HepG2 (cell line): ENCODE data around the gene CDK14. TPM values are rescaled to one million over a fixed set of nuclear protein-coding genes. Genes with fewer than 3 reads are reported as not detected.

Source experiments
- ATAC-seq: fragments of 200-7000 bp; cut with Tn5 transposase; 3 replicates; pipeline ENCODE4 v1.9.1; 2020; ENCODE audit warnings: mild to moderate bottlenecking, moderate library complexity
- BruUV-seq: library from RNA; stranded (reverse); fragments of 400-500 nt; replicated peaks from 2 replicates; lab custom pipeline; 2021; lab: Mats Ljungman, UMichigan
- CTCF ChIA-PET: fragments of 300-600 bp; formaldehyde crosslinking; extraction: SDS; loops from one replicate; lab custom pipeline; 2021; ENCODE audit warnings: low total read pairs, inconsistent platforms, low intra/inter-chr PET ratio; lab: Yijun Ruan, JAX
- POLR2A ChIA-PET: fragments of 350-600 bp; sonication (Branson Sonifier 250); formaldehyde crosslinking; loops from one replicate; lab custom pipeline; 2020; ENCODE audit warnings: antibody characterized with exemption, inconsistent platforms; lab: Yijun Ruan, JAX
- DNase-seq: peaks from one replicate; pipeline ENCODE4 v3.0.0-alpha.2; 2015; ENCODE audit warnings: low spot score
- FAIRE-seq: peaks from 3 replicates; lab custom pipeline; 2011; peaks lifted over from hg19 to GRCh38; lab: Jason Lieb, UNC
- H2AFZ ChIP-seq: one replicate; pipeline ENCODE4 v1.6.1; 2011; ENCODE audit warnings: low read length, inconsistent platforms
- H3K27ac ChIP-seq: fragments of 300-600 bp; 3 replicates; pipeline ENCODE4 v1.8.0; 2011; ENCODE audit warnings: mixed run types, mild to moderate bottlenecking, mixed read lengths, low read length, inconsistent platforms; ENCODE audit not compliant: insufficient read depth; ENCODE audit errors: extremely low read length
- H3K27me3 ChIP-seq, 2 experiments: fragments of 200-600 bp in 1 of 2; 2 replicates in 1 of 2; 3 replicates in 1 of 2; pipeline versions ENCODE4 v1.6.0 to v1.8.0; 2011; ENCODE audit warnings: low read length in 2 of 2, mild to moderate bottlenecking in 2 of 2, moderate library complexity in 2 of 2, inconsistent platforms in 1 of 2; ENCODE audit not compliant: insufficient read depth in 2 of 2, control insufficient read depth in 1 of 2
- H3K36me3 ChIP-seq, 2 experiments: fragments of 200-600 bp in 1 of 2; replicated peaks in 1 of 2; 2 replicates in 1 of 2; 3 replicates in 1 of 2; pipeline versions ENCODE4 v1.5.1 to v1.8.0; 2011; ENCODE audit warnings: low read length in 2 of 2, inconsistent platforms in 1 of 2; ENCODE audit not compliant: insufficient read depth in 2 of 2, control insufficient read depth in 1 of 2
- H3K4me1 ChIP-seq: 2 replicates; pipeline ENCODE4 v1.5.1; 2012; ENCODE audit warnings: low read length, inconsistent platforms; ENCODE audit not compliant: insufficient read depth
- H3K4me2 ChIP-seq: 2 replicates; pipeline ENCODE4 v1.6.0; 2011; ENCODE audit warnings: low read depth, low read length, inconsistent platforms
- H3K4me3 ChIP-seq, 3 experiments: fragments of 200-600 bp in 1 of 3; sonication (generic), shearing (Covaris generic) in 1 of 3; replicated peaks in 1 of 3; 2 replicates each; pipeline ENCODE4 v1.5.1; 2011 to 2016; ENCODE audit warnings: low read length in 3 of 3, inconsistent platforms in 2 of 3, low read depth in 2 of 3, mild to moderate bottlenecking in 2 of 3, control low read depth in 1 of 3, mixed read lengths in 1 of 3; ENCODE audit not compliant: insufficient read depth in 1 of 3
- H3K79me2 ChIP-seq: one replicate; pipeline ENCODE4 v1.6.1; 2011; ENCODE audit warnings: low read length, inconsistent platforms; ENCODE audit not compliant: insufficient read depth
- H3K9ac ChIP-seq: 2 replicates; pipeline ENCODE4 v1.6.0; 2011; ENCODE audit warnings: mild to moderate bottlenecking, low read depth, low read length, inconsistent platforms; ENCODE audit not compliant: insufficient read depth
- H3K9me3 ChIP-seq: 2 replicates; pipeline ENCODE4 v1.5.1; 2012; ENCODE audit warnings: mild to moderate bottlenecking, low read length
- H4K20me1 ChIP-seq: 2 replicates; pipeline ENCODE4 v1.6.0; 2011; ENCODE audit warnings: inconsistent platforms, mild to moderate bottlenecking, low read length, moderate library complexity; ENCODE audit not compliant: insufficient read depth
- BCL6 ChIP-seq: IDR thresholded peaks from 2 replicates; pipeline ENCODE4 v1.6.1; 2016; ENCODE audit warnings: missing genetic modification reagents, missing compliant biosample characterization
- EZH2 ChIP-seq: conservative IDR thresholded peaks from 2 replicates; pipeline ENCODE4 v1.6.1; 2012; ENCODE audit warnings: mild to moderate bottlenecking, low read depth, low read length, moderate library complexity
- GFI1 ChIP-seq: sonication (generic); formaldehyde crosslinking; IDR thresholded peaks from 2 replicates; pipeline ENCODE4 v1.5.0; 2020; ENCODE audit warnings: missing genetic modification reagents, mild to moderate bottlenecking, borderline replicate concordance
- NR2F6 ChIP-seq, 2 experiments: IDR thresholded peaks; 2 replicates each; pipeline ENCODE4 v1.6.1; 2016; ENCODE audit warnings: antibody characterized with exemption in 1 of 2, mild to moderate bottlenecking in 1 of 2
- PHF8 ChIP-seq: sonication (generic); formaldehyde crosslinking; IDR thresholded peaks from 2 replicates; pipeline ENCODE4 v1.5.0; 2020; ENCODE audit warnings: missing genetic modification reagents
- SKI ChIP-seq: fragments of 450-650 bp; IDR thresholded peaks from one replicate; pipeline ENCODE4 v1.6.1; 2018; ENCODE audit warnings: mild to moderate bottlenecking; ENCODE audit not compliant: partially characterized antibody
- SP140L ChIP-seq: sonication (generic); formaldehyde crosslinking; IDR thresholded peaks from 2 replicates; pipeline ENCODE4 v1.4.0; 2020; ENCODE audit warnings: missing genetic modification reagents, borderline replicate concordance
- USF2 ChIP-seq, 2 experiments: sonication (generic) in 1 of 2; formaldehyde crosslinking in 1 of 2; IDR thresholded peaks; 2 replicates each; pipeline versions ENCODE4 v1.5.1 to v1.6.1; 2011 to 2020; ENCODE audit warnings: borderline replicate concordance in 1 of 2, low read depth in 1 of 2, low read length in 1 of 2, mild to moderate bottlenecking in 1 of 2, missing genetic modification reagents in 1 of 2, moderate library complexity in 1 of 2
- ZGPAT ChIP-seq: IDR thresholded peaks from 2 replicates; pipeline ENCODE4 v1.6.1; 2016; ENCODE audit warnings: mild to moderate bottlenecking
- ZNF205 ChIP-seq: IDR thresholded peaks from 2 replicates; pipeline ENCODE4 v1.6.1; 2018; ENCODE audit warnings: missing biosample characterization, missing genetic modification reagents
- ZNF230 ChIP-seq: sonication (generic); formaldehyde crosslinking; IDR thresholded peaks from 2 replicates; pipeline ENCODE4 v1.4.0; 2020; ENCODE audit warnings: mild to moderate bottlenecking, missing genetic modification reagents
- ZNF317 ChIP-seq: sonication (generic); formaldehyde crosslinking; IDR thresholded peaks from 2 replicates; pipeline ENCODE4 v1.5.0; 2020; ENCODE audit warnings: mild to moderate bottlenecking, missing genetic modification reagents
- ZNF350 ChIP-seq: sonication (generic); formaldehyde crosslinking; IDR thresholded peaks from 2 replicates; pipeline ENCODE4 v1.4.0; 2020; ENCODE audit warnings: mild to moderate bottlenecking, low read depth, missing genetic modification reagents, borderline replicate concordance
- ZNF570 ChIP-seq: sonication (generic); formaldehyde crosslinking; IDR thresholded peaks from 2 replicates; pipeline ENCODE4 v1.4.0; 2020; ENCODE audit warnings: mild to moderate bottlenecking, missing genetic modification reagents, borderline replicate concordance
- ZNF724P ChIP-seq: sonication (generic); formaldehyde crosslinking; IDR thresholded peaks from 2 replicates; pipeline ENCODE4 v1.8.0; 2022; ENCODE audit warnings: missing genetic modification reagents, borderline replicate concordance
- ZNF775 ChIP-seq: sonication (generic); formaldehyde crosslinking; IDR thresholded peaks from 2 replicates; pipeline ENCODE4 v1.4.0; 2020; ENCODE audit warnings: missing genetic modification reagents, mild to moderate bottlenecking, moderate library complexity, borderline replicate concordance
- WGBS: methylation state at CpG from one replicate; pipeline ENCODE4 v1.1.6; 2017; ENCODE audit warnings: low lambda C conversion rate; 5-methylcytosine and 5-hydroxymethylcytosine counted together
- in situ Hi-C: cut with HindIII; loops from 2 replicates; pipeline ENCODE4 v1.10.0; 2017; ENCODE audit warnings: low pct_unique_long_range_greater_than_20kb; ENCODE audit not compliant: extremely low pct_ligation_motif_present
- intact Hi-C: fragments of 100-400 bp; cut with micrococcal nuclease; formaldehyde crosslinking; loops from one replicate; pipeline ENCODE4 v1.10.0; 2022; ENCODE audit not compliant: unreplicated experiment
- polyA plus RNA-seq, 8 experiments: library from polyadenylated mRNA; depleted of rRNA in 3 of 8; stranded (reverse) in 7 of 8; unstranded in 1 of 8; fragments of >200 nt; fragmentation: Illumina TruSeq in 4 of 8; extraction: Trizol in 4 of 8; gene quantifications; 2 replicates each; pipeline versions ENCODE4 v1.2.1 to v1.2.3, GENCODE V29; 2011 to 2016; ENCODE audit warnings: low read depth in 4 of 8, missing spikeins in 1 of 8, mixed read lengths in 1 of 8; ENCODE audit not compliant: insufficient read depth in 1 of 8
- total RNA-seq, 5 experiments: library from RNA; depleted of rRNA; stranded (reverse); fragments of >200 nt; fragmentation: Illumina TruSeq; extraction: Trizol; gene quantifications; 2 replicates each; pipeline ENCODE4 v1.2.3, GENCODE V29; 2016; ENCODE audit warnings: low read depth in 1 of 5
- TF ChIP-seq, protein P1 (sequence below): sonication (generic); formaldehyde crosslinking; conservative IDR thresholded peaks from 2 replicates; pipeline ENCODE4 v1.8.0; 2022; ENCODE audit warnings: low read depth, missing genetic modification reagents
- TF ChIP-seq, protein P2 (sequence below): sonication (generic); formaldehyde crosslinking; IDR thresholded peaks from 2 replicates; pipeline ENCODE4 v1.8.0; 2022; ENCODE audit warnings: mild to moderate bottlenecking, missing genetic modification reagents, borderline replicate concordance

CDK14 gene
- total and polyA plus RNA-seq, 2 of the 13 experiments (the other 11 are each of a cell fraction or from before 2014, with no cell fraction given) = 0.26 to 0.71 TPM

DNA sequence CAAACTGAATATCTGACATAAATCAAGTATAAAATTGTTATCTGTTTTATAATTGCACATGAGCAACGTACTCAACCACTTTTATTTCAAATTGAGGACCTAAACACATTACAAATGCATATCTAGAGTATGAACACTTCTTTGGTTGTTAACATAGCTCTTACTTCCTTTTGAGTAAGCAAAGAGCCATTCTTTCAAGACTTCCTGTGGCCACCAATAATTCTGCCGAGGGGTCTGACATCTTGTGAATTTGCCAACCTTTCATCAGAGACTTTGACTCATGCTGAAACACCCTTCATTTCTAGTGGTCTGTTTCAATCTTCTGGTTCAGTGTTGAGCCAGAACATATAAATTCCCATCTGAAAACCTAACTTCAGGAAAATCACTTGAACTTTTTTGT lies 59.4 kb downstream of the CDK14 start (continued):
- TF ChIP-seq USF2 (IDR thresholded peaks at IDR 0.05; ENCODE audit: low read depth, low read length) (no peak), USF2 (CRISPR knock-in tag; IDR thresholded peaks at IDR 0.05; ENCODE audit: borderline replicate concordance) (no peak), SKI (no peak), PHF8 (CRISPR knock-in tag) (no peak), BCL6 (CRISPR knock-in tag) (no peak), GFI1 (CRISPR knock-in tag) (no peak), SP140L (CRISPR knock-in tag) (no peak)
- TF ChIP-seq, protein P1, sequence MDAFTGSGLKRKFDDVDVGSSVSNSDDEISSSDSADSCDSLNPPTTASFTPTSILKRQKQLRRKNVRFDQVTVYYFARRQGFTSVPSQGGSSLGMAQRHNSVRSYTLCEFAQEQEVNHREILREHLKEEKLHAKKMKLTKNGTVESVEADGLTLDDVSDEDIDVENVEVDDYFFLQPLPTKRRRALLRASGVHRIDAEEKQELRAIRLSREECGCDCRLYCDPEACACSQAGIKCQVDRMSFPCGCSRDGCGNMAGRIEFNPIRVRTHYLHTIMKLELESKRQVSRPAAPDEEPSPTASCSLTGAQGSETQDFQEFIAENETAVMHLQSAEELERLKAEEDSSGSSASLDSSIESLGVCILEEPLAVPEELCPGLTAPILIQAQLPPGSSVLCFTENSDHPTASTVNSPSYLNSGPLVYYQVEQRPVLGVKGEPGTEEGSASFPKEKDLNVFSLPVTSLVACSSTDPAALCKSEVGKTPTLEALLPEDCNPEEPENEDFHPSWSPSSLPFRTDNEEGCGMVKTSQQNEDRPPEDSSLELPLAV (CRISPR knock-in tag) = no peak

GRCh38 chr7:90657481-90657880 lies 61.4 kb downstream of the CDK14 start:
- ChIA-PET POLR2A (no interaction called here), CTCF (no interaction called here)
- DNase-seq = no peak
- H3K36me3 ChIP-seq = no peaks in the 10 kb centered on the region
- H3K9ac ChIP-seq = no peak overlapping the region
- no peaks in the 10 kb centered on the region for H3K79me2 ChIP-seq
- ATAC-seq = no peak
- H3K27ac ChIP-seq = no peak overlapping the region
- 0% methylated on average over 1 of the region's 1 CpG for WGBS
- no peaks in the 10 kb centered on the region for H3K9me3 ChIP-seq
- no peaks in the 10 kb centered on the region for H3K4me1 ChIP-seq
- no TSS peak for BruUV-seq
- in situ Hi-C loops = no loop called here
- no peaks in the 10 kb centered on the region for H3K27me3 ChIP-seq
- FAIRE-seq = no peak
- no peak overlapping the region for H3K4me3 ChIP-seq
- no peaks in the 10 kb centered on the region for H4K20me1 ChIP-seq
- no peak overlapping the region for H3K4me2 ChIP-seq
- intact Hi-C loops = no loop called here
- H2AFZ ChIP-seq = no peak overlapping the region
- TF ChIP-seq, protein P2, sequence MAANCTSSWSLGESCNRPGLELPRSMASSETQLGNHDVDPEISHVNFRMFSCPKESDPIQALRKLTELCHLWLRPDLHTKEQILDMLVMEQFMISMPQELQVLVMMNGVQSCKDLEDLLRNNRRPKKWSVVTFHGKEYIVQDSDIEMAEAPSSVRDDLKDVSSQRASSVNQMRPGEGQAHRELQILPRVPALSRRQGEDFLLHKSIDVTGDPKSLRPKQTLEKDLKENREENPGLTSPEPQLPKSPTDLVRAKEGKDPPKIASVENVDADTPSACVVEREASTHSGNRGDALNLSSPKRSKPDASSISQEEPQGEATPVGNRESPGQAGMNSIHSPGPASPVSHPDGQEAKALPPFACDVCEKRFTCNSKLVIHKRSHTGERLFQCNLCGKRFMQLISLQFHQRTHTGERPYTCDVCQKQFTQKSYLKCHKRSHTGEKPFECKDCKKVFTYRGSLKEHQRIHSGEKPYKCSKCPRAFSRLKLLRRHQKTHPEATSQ = no peak
- TF ChIP-seq EZH2 = no peak
- TF ChIP-seq ZNF230 (CRISPR knock-in tag) = no peak
- no peak for TF ChIP-seq ZGPAT (CRISPR knock-in tag)
- no peak for TF ChIP-seq ZNF775 (CRISPR knock-in tag)
- TF ChIP-seq ZNF570 (CRISPR knock-in tag) = no peak
- no peak for TF ChIP-seq ZNF350 (CRISPR knock-in tag)
- no peak for TF ChIP-seq ZNF317
- TF ChIP-seq NR2F6 (IDR thresholded peaks at IDR 0.05) = no peak
- TF ChIP-seq NR2F6 (CRISPR knock-in tag; IDR thresholded peaks at IDR 0.05) = no peak
- no peak for TF ChIP-seq ZNF724P
- no peak for TF ChIP-seq ZNF205 (CRISPR knock-in tag)
